OCI-LY3 (cell line): ENCODE data around the gene NELL1.

Source experiments
- H2AFZ ChIP-seq: fragments of 200-600, 300-600 bp; shearing (Covaris generic); 2 replicates; pipeline ENCODE4 v1.6.0; 2014; ENCODE audit warnings: antibody characterized with exemption, low read depth, low read length
- H3K27ac ChIP-seq: fragments of 200-600, 300-600 bp; sonication (generic); 2 replicates; pipeline ENCODE4 v1.5.1; 2014; ENCODE audit warnings: mild to moderate bottlenecking, low read length, moderate library complexity, mixed read lengths
- H3K27me3 ChIP-seq: fragments of 200-600, 300-600 bp; sonication (generic); 2 replicates; pipeline ENCODE4 v1.6.1; 2014; ENCODE audit warnings: low read depth, low read length, mixed read lengths
- H3K36me3 ChIP-seq: fragments of 200-600, 300-600 bp; sonication (generic); replicated peaks from 2 replicates; pipeline ENCODE3; 2014; ENCODE audit warnings: low read depth, low read length, mixed read lengths
- H3K4me1 ChIP-seq: fragments of 300-600, 200-600 bp; sonication (generic); 2 replicates; pipeline ENCODE4 v1.6.1; 2014; ENCODE audit warnings: low read length, mixed read lengths
- H3K4me2 ChIP-seq: fragments of 200-600, 300-600 bp; sonication (generic); 2 replicates; pipeline ENCODE4 v1.6.1; 2014; ENCODE audit warnings: low read length, mixed read lengths
- H3K4me3 ChIP-seq: fragments of 300-600, 200-600 bp; sonication (generic); 2 replicates; pipeline ENCODE4 v1.5.1; 2014; ENCODE audit warnings: antibody characterized with exemption, mild to moderate bottlenecking, low read length, moderate library complexity
- H3K79me2 ChIP-seq: fragments of 300-600, 200-600 bp; shearing (Covaris generic); 2 replicates; pipeline ENCODE4 v1.6.1; 2014; ENCODE audit warnings: mild to moderate bottlenecking, low read length, mixed read lengths
- H3K9ac ChIP-seq: fragments of 300-600, 200-600 bp; shearing (Covaris generic); 2 replicates; pipeline ENCODE4 v1.6.0; 2014; ENCODE audit warnings: mild to moderate bottlenecking, low read length, moderate library complexity
- H3K9me3 ChIP-seq: fragments of 200-600, 300-600 bp; shearing (Covaris generic); 2 replicates; pipeline ENCODE4 v1.6.1; 2014; ENCODE audit warnings: low read length, mixed read lengths; ENCODE audit not compliant: insufficient read depth
- H4K20me1 ChIP-seq: fragments of 200-600, 300-600 bp; sonication (generic); 2 replicates; pipeline ENCODE4 v1.6.1; 2016; ENCODE audit warnings: low read length, mixed read lengths; ENCODE audit not compliant: insufficient read depth
- CTCF ChIP-seq: fragments of 200-600, 300-600 bp; sonication (generic); IDR thresholded peaks from 2 replicates; pipeline ENCODE4 v1.5.1; 2014; ENCODE audit warnings: antibody characterized with exemption, low read length, low read depth
- EZH2phosphoT487 ChIP-seq: fragments of 200-600 bp; shearing (Covaris generic); IDR thresholded peaks from 2 replicates; pipeline ENCODE4 v1.6.1; 2018; ENCODE audit warnings: antibody characterized with exemption, mixed run types, low read depth

The NELL1 gene

DNA sequence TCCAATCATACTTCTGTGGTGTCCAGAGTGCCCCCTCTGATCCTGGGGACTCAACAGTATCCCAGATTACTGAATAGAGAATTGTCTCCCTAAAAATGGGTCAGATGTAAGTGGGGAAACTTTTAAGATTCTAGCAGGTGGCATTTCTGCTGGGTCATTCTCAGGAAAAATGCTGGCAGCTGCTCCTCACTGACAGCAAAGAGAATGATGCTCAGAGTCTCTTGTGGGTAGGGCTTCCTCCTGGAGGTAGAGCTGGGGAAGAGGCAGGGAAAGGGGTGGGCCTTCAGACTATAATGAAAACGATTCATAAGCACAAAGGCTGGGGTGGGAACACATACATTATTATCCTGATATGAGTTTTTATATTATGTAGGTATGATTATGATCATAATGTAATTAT is 647.2 kb downstream of the NELL1 start:
- H2AFZ ChIP-seq: no peak overlapping the region
- H3K27me3 ChIP-seq: no peaks in the 10 kb centered on the region
- H3K4me1 ChIP-seq: no peaks in the 10 kb centered on the region
- no peak overlapping the region for H3K4me3 ChIP-seq
- no peak overlapping the region for H3K4me2 ChIP-seq
- H3K27ac ChIP-seq: no peak overlapping the region
- H3K9ac ChIP-seq: no peak overlapping the region
- H3K9me3 ChIP-seq: no peaks in the 10 kb centered on the region
- TF ChIP-seq CTCF (no peak), EZH2phosphoT487 (no peak)
- H3K36me3 ChIP-seq: no peaks in the 10 kb centered on the region
- H3K79me2 ChIP-seq: no peaks in the 10 kb centered on the region
- H4K20me1 ChIP-seq: no peaks in the 10 kb centered on the region

- H3K27ac ChIP-seq: no peak overlapping the region
- no peak overlapping the region for H2AFZ ChIP-seq
Measured at GRCh38 chr11:21321072-21321471, 651.7 kb downstream of the NELL1 start.

DNA sequence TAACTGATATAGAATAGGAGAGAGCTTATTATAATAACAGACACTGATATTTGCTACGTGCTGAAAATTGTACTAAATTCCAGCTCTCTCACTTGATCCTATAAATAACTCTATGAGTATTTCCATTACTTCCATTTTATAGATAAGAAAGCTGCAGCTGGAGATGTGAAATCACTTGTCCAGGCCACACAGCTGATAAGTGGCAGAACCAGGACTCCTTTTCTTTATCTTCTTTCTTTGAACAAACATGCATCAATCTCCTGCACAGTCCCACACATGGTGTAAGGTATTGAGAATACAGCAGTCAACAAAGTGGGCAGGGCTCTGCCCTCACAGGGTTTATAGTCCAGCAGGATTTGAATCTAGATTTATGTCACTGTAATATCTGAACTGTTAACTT is 652.1 kb downstream of the NELL1 start:
- Histone ChIP-seq H3K9ac (no peak overlapping the region), H3K4me1 (no peaks in the 10 kb centered on the region), H3K36me3 (no peaks in the 10 kb centered on the region), H3K4me3 (no peak overlapping the region), H3K27ac (no peak overlapping the region), H3K9me3 (no peaks in the 10 kb centered on the region), H2AFZ (no peak overlapping the region), H4K20me1 (no peaks in the 10 kb centered on the region), H3K79me2 (no peaks in the 10 kb centered on the region), H3K27me3 (no peaks in the 10 kb centered on the region), H3K4me2 (no peak overlapping the region)
- TF ChIP-seq EZH2phosphoT487 (no peak), CTCF (no peak)

More at GRCh38 chr11:21321072-21321471, 651.7 kb downstream of the NELL1 start:
- TF ChIP-seq CTCF (no peak), EZH2phosphoT487 (no peak)
- H3K9ac ChIP-seq: no peak overlapping the region
- H3K36me3 ChIP-seq: no peaks in the 10 kb centered on the region
- no peaks in the 10 kb centered on the region for H4K20me1 ChIP-seq
- H3K9me3 ChIP-seq: no peaks in the 10 kb centered on the region
- H3K4me1 ChIP-seq: no peaks in the 10 kb centered on the region
- H3K4me3 ChIP-seq: no peak overlapping the region
- H3K27me3 ChIP-seq: no peaks in the 10 kb centered on the region
- H3K4me2 ChIP-seq: no peak overlapping the region
- no peaks in the 10 kb centered on the region for H3K79me2 ChIP-seq

DNA sequence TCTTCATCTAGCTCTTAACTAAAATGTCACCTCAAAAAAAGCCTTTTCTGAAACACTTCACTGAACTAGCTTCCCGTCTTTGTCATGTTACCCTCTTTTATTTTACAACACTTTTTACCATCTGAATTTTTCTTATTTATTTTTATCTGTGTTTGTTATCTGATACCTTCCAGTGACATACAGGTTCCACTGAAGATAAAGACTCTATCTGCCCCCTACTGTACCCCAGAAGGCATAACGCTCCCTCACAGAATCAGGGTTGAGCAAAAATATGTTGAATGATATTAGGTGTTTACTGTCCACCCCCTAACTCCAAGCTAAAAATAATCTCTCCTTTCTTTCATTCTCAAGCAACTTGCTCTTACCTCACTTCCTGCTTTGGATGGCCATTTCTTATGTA is 654.2 kb downstream of the NELL1 start:
- Histone ChIP-seq H3K79me2 (no peaks in the 10 kb centered on the region), H3K4me3 (no peak overlapping the region), H4K20me1 (no peaks in the 10 kb centered on the region), H3K9ac (no peak overlapping the region), H3K9me3 (no peaks in the 10 kb centered on the region), H3K36me3 (no peaks in the 10 kb centered on the region), H2AFZ (peak overlapping the region; percentile 33; the same call in 1 of the 2 replicates), H3K27ac (no peak overlapping the region), H3K4me1 (no peaks in the 10 kb centered on the region), H3K27me3 (no peaks in the 10 kb centered on the region), H3K4me2 (no peak overlapping the region)
- TF ChIP-seq EZH2phosphoT487 (no peak), CTCF (peak; percentile 31)
